ENCODE results near the gene SCN11A.
A peak's percentile ranks its signal among the peaks of the same experiment; 100 is the strongest.
"Not testable (repeated sequence)": the region's sequence is repeated elsewhere in the genome, so short reads cannot be mapped to it uniquely, and the experiment has no call there.

The SCN11A gene

DNA sequence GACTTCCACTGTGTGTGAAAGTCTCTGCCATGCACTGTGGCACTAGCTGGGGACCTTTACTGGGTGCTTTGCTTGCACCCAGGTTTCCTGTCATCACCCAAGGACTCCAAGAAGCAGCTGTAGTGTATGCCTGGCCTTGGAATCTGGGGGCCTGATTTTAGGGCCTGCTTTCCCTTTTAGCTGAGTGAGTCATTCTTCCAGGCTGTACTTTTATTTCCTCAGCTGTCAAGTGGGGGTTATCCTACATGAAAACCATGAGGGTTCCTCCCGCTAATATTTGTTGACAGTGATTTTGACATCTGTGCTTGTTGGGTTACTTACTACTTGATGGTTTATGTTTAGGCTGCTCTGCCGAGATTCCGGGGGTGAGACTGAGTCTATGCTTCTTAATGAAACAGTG, 37.1 kb upstream of the SCN11A start:
- in situ Hi-C loops (cut with HindIII; ENCODE audit: low pct_unique_long_range_greater_than_20kb, low sequenced_read_pairs): no loop called here
- DNase-seq (ENCODE audit: low read depth in 1 of 2, low spot score in 1 of 2): no peak
- no peak for TF ChIP-seq JUND (IDR thresholded peaks at IDR 0.05; ENCODE audit: low read depth)

DNA sequence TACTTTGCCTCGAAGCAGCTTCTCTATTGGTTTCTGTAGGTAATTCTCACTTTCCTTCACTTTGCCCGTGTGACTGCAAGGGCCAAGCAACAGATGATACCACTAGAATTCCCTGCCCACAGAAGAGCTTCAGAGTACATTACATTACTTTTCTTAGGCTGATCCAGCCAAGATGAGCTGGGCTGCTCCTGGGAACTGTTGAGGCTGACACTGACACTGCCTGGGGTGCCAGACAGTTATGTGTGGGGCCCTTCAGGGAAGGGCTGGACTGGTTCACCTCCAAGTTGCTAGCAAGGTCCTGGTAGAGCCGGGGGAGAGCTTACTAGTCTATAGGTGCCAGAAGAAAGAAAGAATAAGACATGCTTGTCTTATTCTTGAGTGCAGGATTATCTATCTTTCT, 36.7 kb upstream of the SCN11A start:
- in situ Hi-C loops (cut with HindIII; ENCODE audit: low pct_unique_long_range_greater_than_20kb, low sequenced_read_pairs): no loop called here
- no peak for DNase-seq (ENCODE audit: low read depth in 1 of 2, low spot score in 1 of 2)
- no peak for TF ChIP-seq JUND (IDR thresholded peaks at IDR 0.05; ENCODE audit: low read depth)

DNA sequence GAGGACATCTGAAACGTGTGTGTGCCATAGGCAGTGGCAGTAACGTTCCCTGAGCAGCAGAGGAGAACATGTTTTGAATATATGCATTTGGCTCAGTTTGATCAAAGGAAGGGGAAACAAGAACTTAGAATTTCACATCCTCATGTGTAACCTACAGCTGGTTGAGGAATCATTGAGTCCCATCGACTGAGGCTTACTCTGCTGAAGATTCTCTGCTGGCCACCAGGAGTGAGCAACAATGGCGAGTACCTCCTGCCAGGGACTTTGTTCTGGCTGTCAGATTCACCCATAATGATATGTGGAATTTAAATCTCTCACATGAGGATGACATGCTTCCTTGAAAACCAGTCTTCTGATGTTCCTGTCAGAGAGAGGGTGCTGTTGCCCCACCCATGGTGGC, 34.4 kb upstream of the SCN11A start:
- no peak for TF ChIP-seq JUND (IDR thresholded peaks at IDR 0.05; ENCODE audit: low read depth)
- in situ Hi-C loops (cut with HindIII; ENCODE audit: low pct_unique_long_range_greater_than_20kb, low sequenced_read_pairs): no loop called here
- no peak for DNase-seq (ENCODE audit: low read depth in 1 of 2, low spot score in 1 of 2)

DNA sequence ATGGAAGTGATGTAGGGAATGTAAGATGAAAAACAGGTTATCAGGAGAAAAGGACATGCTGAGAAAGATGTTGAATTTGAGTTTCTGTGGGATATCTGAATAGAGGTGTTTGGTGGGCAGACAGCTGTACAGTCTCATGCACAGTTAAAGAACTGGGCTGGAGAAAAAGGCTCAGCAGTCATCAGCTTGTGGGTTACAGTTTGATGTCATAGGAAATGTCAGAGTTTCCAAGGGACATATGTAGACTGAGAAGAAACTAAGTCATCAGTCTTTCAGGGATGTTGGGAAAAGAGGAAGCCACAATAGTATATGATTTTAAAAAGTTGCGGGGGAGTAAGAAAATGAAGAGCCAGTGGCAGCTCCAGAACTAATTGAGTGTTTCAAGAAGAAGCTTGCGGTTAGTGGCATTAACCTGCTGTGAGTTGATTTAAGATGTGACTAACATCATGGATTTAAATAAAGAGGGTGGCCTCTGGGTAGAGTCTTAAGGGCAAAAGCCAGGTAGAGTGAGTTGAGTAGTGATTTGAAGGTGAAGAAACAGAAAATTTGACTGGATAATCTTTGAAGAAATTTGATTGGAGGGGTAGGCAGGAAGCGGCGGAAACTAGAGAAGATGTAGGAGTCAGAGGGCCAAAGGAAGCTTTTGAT, 31.0 kb upstream of the SCN11A start:
- in situ Hi-C loops (cut with HindIII; ENCODE audit: low pct_unique_long_range_greater_than_20kb, low sequenced_read_pairs): no loop called here
- DNase-seq (ENCODE audit: low read depth in 1 of 2, low spot score in 1 of 2): no peak
- TF ChIP-seq JUND (IDR thresholded peaks at IDR 0.05; ENCODE audit: low read depth): no peak

DNA sequence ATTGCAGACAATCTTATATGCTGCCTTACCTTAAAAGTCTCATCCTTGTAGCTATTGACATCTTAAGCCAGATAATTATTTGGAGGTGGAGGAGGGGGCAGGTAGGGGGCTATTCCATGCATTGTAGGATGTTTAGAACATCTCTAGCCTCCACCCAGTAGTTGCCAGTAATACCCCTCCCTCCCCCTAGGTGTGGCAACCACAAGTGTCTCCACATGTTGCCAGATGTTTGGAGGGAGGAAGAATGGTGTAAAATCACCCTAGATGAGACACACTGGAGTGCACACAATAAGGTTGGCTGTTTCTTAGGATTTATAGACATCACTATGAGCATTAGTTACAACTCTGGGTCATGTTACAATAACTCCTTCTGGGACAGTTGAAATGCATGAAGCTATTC, 28.3 kb upstream of the SCN11A start:
- no peak for TF ChIP-seq JUND (IDR thresholded peaks at IDR 0.05; ENCODE audit: low read depth)
- in situ Hi-C loops (cut with HindIII; ENCODE audit: low pct_unique_long_range_greater_than_20kb, low sequenced_read_pairs): no loop called here
- no peak for DNase-seq (ENCODE audit: low read depth in 1 of 2, low spot score in 1 of 2)

DNA sequence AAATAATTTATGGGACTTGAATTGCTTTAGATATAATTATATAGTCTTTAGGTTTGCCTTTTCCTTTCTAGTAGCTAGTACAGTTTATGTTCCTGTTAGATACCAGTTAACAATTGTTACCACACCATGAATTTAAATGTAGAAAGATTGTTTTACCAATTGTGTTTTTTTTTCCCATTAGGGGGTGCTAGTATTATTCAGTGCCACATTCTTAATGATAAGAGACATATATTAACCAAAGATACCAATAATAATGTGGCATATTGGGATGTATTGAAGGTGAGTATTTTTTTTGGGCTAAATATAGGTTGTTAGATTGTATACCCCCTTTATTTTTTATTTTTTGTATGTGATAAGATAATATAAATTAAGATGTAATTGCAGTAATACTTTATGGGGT, 27.8 kb upstream of the SCN11A start:
- in situ Hi-C loops (cut with HindIII; ENCODE audit: low pct_unique_long_range_greater_than_20kb, low sequenced_read_pairs): no loop called here
- no peak for TF ChIP-seq JUND (IDR thresholded peaks at IDR 0.05; ENCODE audit: low read depth)
- no peak for DNase-seq (ENCODE audit: low read depth in 1 of 2, low spot score in 1 of 2)

DNA sequence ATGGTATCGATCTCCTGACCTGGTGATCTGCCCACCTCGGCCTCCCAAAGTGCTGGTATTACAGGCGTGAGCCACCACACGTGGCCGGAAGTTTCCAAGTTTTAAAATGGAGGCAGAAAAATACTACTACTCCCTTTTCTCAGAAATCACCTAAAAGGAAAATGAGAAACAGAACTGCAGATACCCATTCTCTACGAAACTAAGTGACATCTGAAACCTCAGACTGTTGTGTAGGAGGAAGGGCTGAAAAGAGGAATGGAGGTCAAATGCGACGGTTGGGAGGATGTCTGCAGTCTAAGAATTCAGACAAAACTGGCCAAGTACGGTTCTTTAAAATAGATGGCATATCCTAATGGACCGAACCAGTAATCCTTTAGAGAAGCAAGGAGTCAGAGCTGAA, 24.2 kb upstream of the SCN11A start:
- in situ Hi-C loops (cut with HindIII; ENCODE audit: low pct_unique_long_range_greater_than_20kb, low sequenced_read_pairs): no loop called here
- no peak for TF ChIP-seq JUND (IDR thresholded peaks at IDR 0.05; ENCODE audit: low read depth)
- no peak for DNase-seq (ENCODE audit: low read depth in 1 of 2, low spot score in 1 of 2)

DNA sequence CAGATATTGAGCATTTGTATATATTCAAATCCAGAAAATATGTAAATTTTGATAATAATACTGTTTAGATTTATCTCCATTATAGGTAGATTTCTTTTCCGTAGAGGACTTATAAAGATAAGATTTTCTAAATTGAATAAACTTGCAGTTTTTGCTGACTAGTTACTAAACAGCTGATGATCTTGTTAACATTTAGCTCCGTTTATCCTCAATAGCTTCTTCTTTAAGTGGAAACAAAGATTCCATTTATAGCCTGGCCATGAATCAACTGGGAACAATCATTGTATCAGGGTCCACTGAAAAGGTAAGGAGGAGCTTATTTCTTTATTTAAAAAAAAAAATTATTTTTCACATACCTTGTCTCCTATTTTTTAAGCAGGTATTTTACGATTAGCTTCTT, 16.8 kb upstream of the SCN11A start:
- in situ Hi-C loops (cut with HindIII; ENCODE audit: low pct_unique_long_range_greater_than_20kb, low sequenced_read_pairs): no loop called here
- DNase-seq (ENCODE audit: low read depth in 1 of 2, low spot score in 1 of 2): no peak
- TF ChIP-seq JUND (IDR thresholded peaks at IDR 0.05; ENCODE audit: low read depth): no peak

DNA sequence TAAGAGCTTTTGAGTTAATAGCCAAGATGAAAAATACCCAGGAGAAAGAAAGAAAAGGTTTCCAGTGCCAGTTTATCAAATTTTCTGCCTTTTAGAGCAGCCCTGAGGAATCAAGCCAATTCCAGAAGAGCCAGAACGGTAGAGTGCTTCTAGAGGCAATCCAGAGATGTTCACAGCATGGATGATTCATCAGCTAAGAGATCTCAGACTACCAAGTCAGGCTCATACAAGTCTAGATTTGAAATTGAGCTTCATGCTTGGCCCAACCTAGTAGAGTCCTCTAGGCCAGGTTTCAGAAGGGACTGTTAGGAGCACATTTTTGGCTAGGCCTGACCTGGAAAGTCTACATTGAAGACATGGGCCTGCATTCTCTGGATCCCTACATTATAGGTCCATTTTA, 15.5 kb upstream of the SCN11A start:
- DNase-seq (ENCODE audit: low read depth in 1 of 2, low spot score in 1 of 2): no peak
- in situ Hi-C loops (cut with HindIII; ENCODE audit: low pct_unique_long_range_greater_than_20kb, low sequenced_read_pairs): no loop called here
- TF ChIP-seq JUND (IDR thresholded peaks at IDR 0.05; ENCODE audit: low read depth): no peak

DNA sequence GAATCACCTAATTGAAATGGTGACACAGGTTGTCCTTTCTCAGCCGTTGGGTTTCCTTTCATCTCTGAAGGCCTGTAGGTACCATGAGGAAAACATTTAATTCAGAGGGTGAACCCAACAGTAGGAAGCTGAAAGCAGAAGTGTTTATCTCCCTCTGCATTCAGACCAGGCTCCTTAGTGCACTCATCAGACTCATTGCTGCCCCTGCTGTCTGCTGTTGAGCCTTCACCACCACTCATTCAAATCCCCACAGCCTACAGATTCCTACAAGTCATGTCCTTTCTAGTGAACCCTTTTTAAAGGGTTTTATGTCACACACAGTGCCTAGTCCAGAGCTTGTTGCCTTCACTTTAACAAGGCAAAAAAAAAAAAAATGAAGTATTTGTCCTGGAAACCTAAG, 13.5 kb upstream of the SCN11A start:
- TF ChIP-seq JUND (IDR thresholded peaks at IDR 0.05; ENCODE audit: low read depth): no peak
- peak; percentile 21 to 54 for DNase-seq (ENCODE audit: low read depth in 1 of 2, low spot score in 1 of 2)
- in situ Hi-C loops (cut with HindIII; ENCODE audit: low pct_unique_long_range_greater_than_20kb, low sequenced_read_pairs): no loop called here

DNA sequence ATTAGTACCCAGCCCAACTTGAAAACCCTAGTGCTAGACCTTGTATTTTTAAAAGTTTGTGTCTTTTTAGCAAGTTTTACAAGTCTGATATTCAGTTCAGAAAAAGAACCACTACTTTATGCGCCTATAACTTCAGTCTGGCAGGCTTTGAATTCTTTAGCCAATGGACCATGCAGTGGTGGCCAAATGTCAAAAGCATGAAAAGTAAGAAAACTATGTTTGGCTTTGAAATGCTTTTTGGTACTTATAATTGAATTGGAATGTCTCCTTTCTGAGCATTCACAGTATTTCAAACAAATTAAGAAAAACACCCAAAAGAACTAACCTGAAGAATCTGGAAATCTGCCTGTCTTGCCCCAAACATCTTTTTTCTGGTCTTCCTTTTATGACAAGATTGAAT, 12.9 kb upstream of the SCN11A start:
- in situ Hi-C loops (cut with HindIII; ENCODE audit: low pct_unique_long_range_greater_than_20kb, low sequenced_read_pairs): no loop called here
- no peak for TF ChIP-seq JUND (IDR thresholded peaks at IDR 0.05; ENCODE audit: low read depth)
- no peak for DNase-seq (ENCODE audit: low read depth in 1 of 2, low spot score in 1 of 2)

DNA sequence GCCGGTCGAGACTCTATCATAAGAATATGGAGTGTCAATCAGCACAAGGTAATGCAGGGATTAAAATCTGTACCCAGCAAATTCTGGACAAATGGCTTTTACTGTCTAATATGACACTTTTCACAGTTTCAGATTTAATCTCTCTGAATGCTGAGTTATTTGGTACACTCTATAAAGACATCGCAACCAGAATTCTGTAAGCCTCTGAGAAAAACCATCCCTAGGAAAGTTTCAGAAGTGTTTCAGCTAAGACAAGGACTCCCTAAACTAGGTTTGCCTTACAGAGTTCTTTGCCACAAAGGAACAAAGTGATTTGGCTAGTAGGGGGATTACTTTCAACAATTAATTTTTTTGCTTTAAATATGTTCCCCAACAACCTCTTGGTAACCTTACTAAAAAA, 11.4 kb upstream of the SCN11A start:
- in situ Hi-C loops (cut with HindIII; ENCODE audit: low pct_unique_long_range_greater_than_20kb, low sequenced_read_pairs): no loop called here
- TF ChIP-seq JUND (IDR thresholded peaks at IDR 0.05; ENCODE audit: low read depth): no peak

DNA sequence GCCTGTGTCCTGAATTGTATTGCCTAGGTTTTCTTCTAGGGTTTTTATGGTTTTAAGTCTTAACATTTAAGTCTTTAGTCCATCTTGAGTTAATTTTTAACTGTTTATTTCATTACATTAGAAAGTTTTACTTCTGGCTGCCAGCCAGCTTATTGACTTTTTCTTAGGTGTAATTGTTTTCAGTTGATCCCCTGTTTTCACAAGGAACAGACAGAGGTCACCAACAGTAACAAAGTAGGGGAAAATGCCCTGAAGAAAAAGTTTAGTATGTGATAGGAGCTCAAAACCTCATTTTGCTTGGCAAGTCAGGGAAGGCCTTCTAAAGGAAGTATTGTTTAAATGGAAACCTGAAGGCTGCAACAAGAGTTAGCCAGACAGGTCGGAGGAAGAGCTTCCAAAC, 10.4 kb upstream of the SCN11A start:
- no peak for DNase-seq (ENCODE audit: low read depth in 1 of 2, low spot score in 1 of 2)
- no peak for TF ChIP-seq JUND (IDR thresholded peaks at IDR 0.05; ENCODE audit: low read depth)
- in situ Hi-C loops (cut with HindIII; ENCODE audit: low pct_unique_long_range_greater_than_20kb, low sequenced_read_pairs): no loop called here

More for the DNA sequence above, 11.4 kb upstream of the SCN11A start:
- no peak for DNase-seq (ENCODE audit: low read depth in 1 of 2, low spot score in 1 of 2)

DNA sequence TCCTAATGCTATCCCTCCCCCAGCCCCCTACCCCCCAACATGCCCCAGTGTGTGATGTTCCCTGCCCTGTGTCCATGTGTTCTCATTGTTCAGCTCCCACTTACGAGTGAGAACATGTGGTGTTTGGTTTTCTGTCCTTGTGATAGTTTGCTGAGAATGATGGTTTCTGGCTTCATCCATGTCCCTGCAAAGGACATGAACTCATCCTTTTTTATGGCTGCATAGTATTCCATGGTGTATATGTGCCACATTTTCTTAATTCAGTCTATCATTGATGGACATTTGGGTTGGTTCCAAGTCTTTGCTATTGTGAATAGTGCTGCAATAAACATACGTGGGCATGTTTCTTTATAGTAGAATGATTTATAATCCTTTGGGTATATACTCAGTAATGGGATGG, 9.5 kb upstream of the SCN11A start:
- DNase-seq (ENCODE audit: low read depth in 1 of 2, low spot score in 1 of 2); in situ Hi-C loops (cut with HindIII; ENCODE audit: low pct_unique_long_range_greater_than_20kb, low sequenced_read_pairs): not testable (repeated sequence)

All from T47D (cell line).